ENCODE data around the gene FOXD1.
"Not testable (repeated sequence)": the region's sequence is repeated elsewhere in the genome, so short reads cannot be mapped to it uniquely, and the experiment has no call there.

FOXD1 gene

GRCh38 chr5:73448463-73449136 lies at the start of gene FOXD1:
FOXD1 (minus strand) TSS chr5:73448777; CDS start chr5:73448362, 415 bp downstream.
- peak; percentile 78 for DNase-seq

GRCh38 chr5:73497497-73498056 lies 49.0 kb upstream of the FOXD1 start:
- no peak for DNase-seq

GRCh38 chr5:73496984-73497457 lies 48.4 kb upstream of the FOXD1 start:
- DNase-seq = peak; percentile 82

GRCh38 chr5:73495772-73496335 lies 47.3 kb upstream of the FOXD1 start:
- no peak for DNase-seq

GRCh38 chr5:73494721-73495120 lies 46.1 kb upstream of the FOXD1 start:
- DNase-seq = no peak

GRCh38 chr5:73493421-73493820 lies 44.8 kb upstream of the FOXD1 start:
- DNase-seq = no peak

- no peak for DNase-seq
These were observed 42.6 kb upstream of the FOXD1 start for GRCh38 chr5:73491155-73491554.

- DNase-seq = no peak
These were observed 41.5 kb upstream of the FOXD1 start for GRCh38 chr5:73490088-73490487.

- no peak for DNase-seq
These were observed 40.2 kb upstream of the FOXD1 start for GRCh38 chr5:73488806-73489205.

GRCh38 chr5:73487815-73488214 lies 39.2 kb upstream of the FOXD1 start:
- DNase-seq = no peak

GRCh38 chr5:73487257-73487656 lies 38.7 kb upstream of the FOXD1 start:
- not testable (repeated sequence) for DNase-seq

- no peak for DNase-seq
These were observed 37.7 kb upstream of the FOXD1 start for GRCh38 chr5:73486119-73486899.

- no peak for DNase-seq
These were observed 37.1 kb upstream of the FOXD1 start for GRCh38 chr5:73485715-73486114.

GRCh38 chr5:73484511-73484910 lies 35.9 kb upstream of the FOXD1 start:
- DNase-seq = no peak

GRCh38 chr5:73483676-73484075 lies 35.1 kb upstream of the FOXD1 start:
- no peak for DNase-seq

GRCh38 chr5:73482383-73483136 lies 34.0 kb upstream of the FOXD1 start:
- no peak for DNase-seq

GRCh38 chr5:73480500-73480899 lies 31.9 kb upstream of the FOXD1 start:
- no peak for DNase-seq

- no peak for DNase-seq
These were observed 23.5 kb upstream of the FOXD1 start for GRCh38 chr5:73472116-73472515.

GRCh38 chr5:73471654-73472053 lies 23.1 kb upstream of the FOXD1 start:
- DNase-seq = no peak

GRCh38 chr5:73469878-73470277 lies 21.3 kb upstream of the FOXD1 start:
- DNase-seq = no peak

GRCh38 chr5:73468638-73469037 lies 20.1 kb upstream of the FOXD1 start:
- DNase-seq = not testable (repeated sequence)

- DNase-seq = no peak
These were observed 15.6 kb upstream of the FOXD1 start for GRCh38 chr5:73464016-73464745.

Measured in NCI-H1694 treated with DMSO at 0.1 percent for 48 hours (cell line).